Measurements from ENCODE around the gene RPS3.

The RPS3 gene

GRCh38 chr11:75450826-75451821, 51.8 kb downstream of the RPS3 start:
- no peak for TF ChIP-seq POU6F1 (CRISPR knock-in tag; IDR thresholded peaks at IDR 0.05; ENCODE audit: borderline replicate concordance, low read depth)
- TF ChIP-seq ZNF70 (CRISPR knock-in tag; IDR thresholded peaks at IDR 0.05) = no peak
- no peak for TF ChIP-seq CSDC2 (CRISPR knock-in tag; IDR thresholded peaks at IDR 0.05)
- TF ChIP-seq ZFP30 (CRISPR knock-in tag; IDR thresholded peaks at IDR 0.05) = no peak
- no peak for TF ChIP-seq CSRNP3 (CRISPR knock-in tag; IDR thresholded peaks at IDR 0.05)
- no peak for TF ChIP-seq BACH2 (CRISPR knock-in tag; IDR thresholded peaks at IDR 0.05; ENCODE audit: borderline replicate concordance)
- no peak for TF ChIP-seq ZFP3 (CRISPR knock-in tag; IDR thresholded peaks at IDR 0.05)
- TF ChIP-seq ESRRG (CRISPR knock-in tag; IDR thresholded peaks at IDR 0.05) = no peak
- TF ChIP-seq TSHZ2 (CRISPR knock-in tag; IDR thresholded peaks at IDR 0.05) = no peak
- TF ChIP-seq PPARA (CRISPR knock-in tag; IDR thresholded peaks at IDR 0.05; ENCODE audit: borderline replicate concordance) = no peak
- no peak for TF ChIP-seq GLIS3 (CRISPR knock-in tag; IDR thresholded peaks at IDR 0.05)
- no peak for TF ChIP-seq ISL1 (CRISPR knock-in tag; IDR thresholded peaks at IDR 0.05)
- no peak for TF ChIP-seq OSR1 (CRISPR knock-in tag; IDR thresholded peaks at IDR 0.05)
- no peak for TF ChIP-seq ZNF565 (CRISPR knock-in tag; conservative IDR thresholded peaks at IDR 0.05; ENCODE audit: low read depth)
- TF ChIP-seq CREB5 (CRISPR knock-in tag; IDR thresholded peaks at IDR 0.05; ENCODE audit: low read depth) = no peak
- ATAC-seq = no peak

GRCh38 chr11:75453916-75454655, 54.8 kb downstream of the RPS3 start:
- TF ChIP-seq POU6F1 (CRISPR knock-in tag; IDR thresholded peaks at IDR 0.05; ENCODE audit: borderline replicate concordance, low read depth) = no peak
- TF ChIP-seq PATZ1 (CRISPR knock-in tag; IDR thresholded peaks at IDR 0.05; ENCODE audit: borderline replicate concordance) = no peak
- TF ChIP-seq TCF4 (CRISPR knock-in tag; IDR thresholded peaks at IDR 0.05; ENCODE audit: borderline replicate concordance) = no peak
- TF ChIP-seq TOX (CRISPR knock-in tag; IDR thresholded peaks at IDR 0.05; ENCODE audit: borderline replicate concordance) = no peak
- TF ChIP-seq ZC3H10 (CRISPR knock-in tag; IDR thresholded peaks at IDR 0.05) = no peak
- no peak for TF ChIP-seq ZNF70 (CRISPR knock-in tag; IDR thresholded peaks at IDR 0.05)
- ATAC-seq = no peak
